ENCODE measurements around the gene MYLK2. TPM values are rescaled to one million over a fixed set of nuclear protein-coding genes. Genes with fewer than 3 reads are reported as not detected.

The MYLK2 gene
- total and polyA plus RNA-seq, 12 donors, result 0.11 to 1.5 (median 0.27) TPM; not detected in 9

DNA sequence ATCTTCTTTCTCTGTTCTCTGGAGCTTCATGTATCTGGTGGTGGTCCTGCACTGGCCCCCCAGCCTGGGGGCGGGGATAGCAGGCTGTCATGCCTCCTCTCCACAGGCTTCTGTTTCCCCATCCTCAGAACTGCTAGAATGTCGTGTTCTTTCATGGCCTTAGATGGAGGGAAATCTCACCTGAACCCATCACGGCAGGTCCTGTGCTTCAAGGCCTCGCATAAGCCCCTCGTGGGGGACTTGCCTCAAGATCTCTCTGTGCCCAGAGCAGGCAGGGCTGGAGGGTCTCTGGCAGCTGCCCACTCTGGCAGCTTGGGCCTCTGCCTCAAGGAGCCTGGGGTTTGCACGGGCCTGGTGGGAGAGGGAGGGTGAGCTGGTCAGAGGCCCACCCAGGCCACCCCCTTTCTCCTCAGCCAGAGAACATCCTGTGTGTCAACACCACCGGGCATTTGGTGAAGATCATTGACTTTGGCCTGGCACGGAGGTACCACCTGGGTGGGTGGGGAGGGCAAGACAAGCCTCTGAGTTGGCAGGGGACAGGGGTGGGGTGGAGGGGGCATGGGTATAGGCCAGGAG lies 11.3 kb downstream of the MYLK2 start:
- WGBS, 4 donors, result 83 to 88% (median 86%) methylated on average over 5 to 8 of the region's 8 CpGs
- Histone ChIP-seq H3K36me3 (replicated peaks in 1 of 2) (no peaks in the 10 kb centered on the region), H3K27ac (no peak overlapping the region), H3K9me3 (replicated peaks in 1 of 3) (no peaks in the 10 kb centered on the region), H3K27me3 (no peaks in the 10 kb centered on the region), H3K4me1 (replicated peaks in 1 of 2) (no peaks in the 10 kb centered on the region), H3K4me3 (no peak overlapping the region)
- intact Hi-C loops (cut with DNase I), result no loop called here
- DNase-seq, result no peak
- TF ChIP-seq POLR2A (IDR thresholded peaks at IDR 0.05), result no peak
- TF ChIP-seq, protein P1, sequence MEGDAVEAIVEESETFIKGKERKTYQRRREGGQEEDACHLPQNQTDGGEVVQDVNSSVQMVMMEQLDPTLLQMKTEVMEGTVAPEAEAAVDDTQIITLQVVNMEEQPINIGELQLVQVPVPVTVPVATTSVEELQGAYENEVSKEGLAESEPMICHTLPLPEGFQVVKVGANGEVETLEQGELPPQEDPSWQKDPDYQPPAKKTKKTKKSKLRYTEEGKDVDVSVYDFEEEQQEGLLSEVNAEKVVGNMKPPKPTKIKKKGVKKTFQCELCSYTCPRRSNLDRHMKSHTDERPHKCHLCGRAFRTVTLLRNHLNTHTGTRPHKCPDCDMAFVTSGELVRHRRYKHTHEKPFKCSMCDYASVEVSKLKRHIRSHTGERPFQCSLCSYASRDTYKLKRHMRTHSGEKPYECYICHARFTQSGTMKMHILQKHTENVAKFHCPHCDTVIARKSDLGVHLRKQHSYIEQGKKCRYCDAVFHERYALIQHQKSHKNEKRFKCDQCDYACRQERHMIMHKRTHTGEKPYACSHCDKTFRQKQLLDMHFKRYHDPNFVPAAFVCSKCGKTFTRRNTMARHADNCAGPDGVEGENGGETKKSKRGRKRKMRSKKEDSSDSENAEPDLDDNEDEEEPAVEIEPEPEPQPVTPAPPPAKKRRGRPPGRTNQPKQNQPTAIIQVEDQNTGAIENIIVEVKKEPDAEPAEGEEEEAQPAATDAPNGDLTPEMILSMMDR (IDR thresholded peaks at IDR 0.05), result no peak

DNA sequence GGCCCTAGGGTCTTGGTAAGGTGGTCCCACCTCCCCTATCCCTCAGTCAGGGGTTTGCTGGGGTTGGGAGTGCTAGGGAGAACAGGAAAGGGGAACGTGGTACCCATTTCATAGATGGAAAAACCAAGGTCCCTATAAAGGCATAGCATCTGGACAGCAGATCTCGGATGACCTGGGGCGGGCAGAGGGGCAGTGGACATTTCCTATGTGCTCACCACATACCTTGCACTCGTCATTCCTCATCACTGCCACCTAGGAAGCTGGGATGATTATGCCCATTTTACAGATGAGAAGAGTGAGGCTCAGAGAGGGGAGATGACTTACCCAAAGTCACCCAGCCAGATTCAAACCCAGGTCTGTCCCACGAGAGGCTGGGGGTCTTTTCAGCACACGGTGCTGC lies 12.1 kb downstream of the MYLK2 start:
- H3K36me3 ChIP-seq (replicated peaks in 1 of 2), result no peaks in the 10 kb centered on the region
- intact Hi-C loops (cut with DNase I), result no loop called here
- peaks cover 4 to 6% of the 10 kb centered on the region in 2 donors for H3K4me1 ChIP-seq (replicated peaks in 1 of 2)
- H3K4me3 ChIP-seq, result no peak overlapping the region
- no peak overlapping the region for H3K27ac ChIP-seq
- 79 to 84% (median 80%) methylated on average over 5 to 6 of the region's 6 CpGs for WGBS, 4 donors
- no peaks in the 10 kb centered on the region for H3K27me3 ChIP-seq
- TF ChIP-seq, protein P1 (IDR thresholded peaks at IDR 0.05), result no peak
- no peak for TF ChIP-seq POLR2A (IDR thresholded peaks at IDR 0.05)
- no peak for DNase-seq
- no peaks in the 10 kb centered on the region for H3K9me3 ChIP-seq (replicated peaks in 1 of 3)

- WGBS, 4 donors, result 70 to 89% (median 75%) methylated on average over 7 to 17 of the region's 17 CpGs
- H3K4me3 ChIP-seq, result no peak overlapping the region
- TF ChIP-seq, protein P1 (IDR thresholded peaks at IDR 0.05), result no peak
- no peak for TF ChIP-seq POLR2A (IDR thresholded peaks at IDR 0.05)
- no peaks in the 10 kb centered on the region for H3K27me3 ChIP-seq
- peaks cover 8 to 12% of the 10 kb centered on the region in 2 donors for H3K4me1 ChIP-seq (replicated peaks in 1 of 2)
- intact Hi-C loops (cut with DNase I), result no loop called here
- no peak for DNase-seq
- H3K27ac ChIP-seq, result no peak overlapping the region
- H3K36me3 ChIP-seq (replicated peaks in 1 of 2), result no peaks in the 10 kb centered on the region
- no peaks in the 10 kb centered on the region for H3K9me3 ChIP-seq (replicated peaks in 1 of 3)
Observed at GRCh38 chr20:31831771-31832306, 12.7 kb downstream of the MYLK2 start.

DNA sequence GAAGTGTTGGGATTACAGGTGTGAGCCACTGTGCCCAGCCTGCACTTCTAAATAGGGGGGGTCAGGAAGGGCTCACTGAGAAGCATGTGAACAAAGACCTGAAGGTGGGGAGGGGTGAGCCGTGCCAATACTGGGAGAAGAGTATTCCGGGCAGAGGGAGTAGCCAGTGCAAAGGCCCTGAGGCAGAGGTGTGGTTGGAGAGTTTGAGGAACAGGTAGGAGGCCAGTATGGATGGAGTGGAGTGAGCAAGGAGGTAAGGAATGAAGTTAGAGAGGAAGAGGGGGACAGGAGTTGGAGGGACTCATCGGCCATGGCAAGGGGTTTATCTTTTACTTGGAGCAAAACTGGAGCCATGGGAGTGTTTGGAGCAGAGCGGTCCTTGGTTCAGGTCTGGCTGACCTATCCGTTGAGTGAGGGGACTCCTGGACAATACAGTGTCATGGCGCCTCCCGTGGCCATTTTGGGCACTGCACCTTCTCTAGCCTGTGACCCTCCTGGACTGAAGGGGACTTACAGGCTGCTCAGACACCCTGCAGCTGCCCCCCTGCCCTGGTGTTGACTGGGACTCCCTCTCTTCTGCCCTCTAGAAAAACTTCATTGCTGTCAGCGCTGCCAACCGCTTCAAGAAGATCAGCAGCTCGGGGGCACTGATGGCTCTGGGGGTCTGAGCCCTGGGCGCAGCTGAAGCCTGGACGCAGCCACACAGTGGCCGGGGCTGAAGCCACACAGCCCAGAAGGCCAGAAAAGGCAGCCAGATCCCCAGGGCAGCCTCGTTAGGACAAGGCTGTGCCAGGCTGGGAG lies 14.2 kb downstream of the MYLK2 start:
- DNase-seq, result peak in 6 of 7 donors; percentile 49 to 80 (median 70)
- Histone ChIP-seq H3K27ac (peak overlapping the region in 1 of 5 donors; percentile 58), H3K27me3 (no peaks in the 10 kb centered on the region), H3K36me3 (replicated peaks in 1 of 2) (no peaks in the 10 kb centered on the region), H3K4me3 (no peak overlapping the region), H3K4me1 (replicated peaks in 1 of 2) (peaks cover 8 to 23% of the 10 kb centered on the region in 2 donors), H3K9me3 (replicated peaks in 1 of 3) (no peaks in the 10 kb centered on the region)
- 29 to 59% (median 49%) methylated on average over 7 to 14 of the region's 14 CpGs for WGBS, 4 donors
- TF ChIP-seq POLR2A (IDR thresholded peaks at IDR 0.05), result no peak
- TF ChIP-seq, protein P1 (IDR thresholded peaks at IDR 0.05), result peak; percentile 51 to 73 (median 60)
- intact Hi-C loops (cut with DNase I), result no loop called here

Data from adrenal gland (tissue), 12 donors.